Vagina (tissue), 2 donors: ENCODE data around the gene CDCA7L. TPM values are rescaled to one million over a fixed set of nuclear protein-coding genes. Genes with fewer than 3 reads are reported as not detected.

ENCODE experiments used
- DNase-seq, 2 donors: peaks; one replicate each; pipeline ENCODE4 v3.0.0-alpha.2; 2017; ENCODE audit errors: extremely low spot score in 2 of 2
- H3K27ac ChIP-seq: fragments of 200-600 bp; sonication (generic); one replicate; pipeline ENCODE4 v1.5.1; 2019
- H3K27me3 ChIP-seq: fragments of 200-600 bp; sonication (generic); one replicate; pipeline ENCODE4 v1.5.1; 2019
- H3K36me3 ChIP-seq, 2 donors: fragments of 200-600 bp; sonication (generic); one replicate each; pipeline ENCODE4 v1.5.1; 2017 to 2019
- H3K4me1 ChIP-seq: fragments of 200-600 bp; sonication (generic); one replicate; pipeline ENCODE4 v1.5.1; 2019
- H3K4me3 ChIP-seq, 2 donors: fragments of 200-600 bp; sonication (generic); 1 replicate in 1 of 2; 2 replicates in 1 of 2; pipeline ENCODE4 v1.5.1; 2016 to 2019
- H3K9me3 ChIP-seq: fragments of 200-600 bp; sonication (generic); one replicate; pipeline ENCODE4 v1.5.1; 2019
- POLR2A ChIP-seq, 2 donors: fragments of 450-650 bp; IDR thresholded peaks; one replicate each; pipeline ENCODE4 v1.6.1; 2017; ENCODE audit warnings: antibody characterized with exemption in 2 of 2, mild to moderate bottlenecking in 2 of 2, moderate library complexity in 2 of 2
- POLR2AphosphoS5 ChIP-seq, 2 donors: sonication (generic); formaldehyde crosslinking; IDR thresholded peaks; one replicate each; pipeline ENCODE4 v1.9.0; 2017; ENCODE audit warnings: antibody characterized with exemption in 2 of 2, mild to moderate bottlenecking in 2 of 2, low read depth in 1 of 2; ENCODE audit not compliant: insufficient read depth in 1 of 2
- intact Hi-C: fragments of 100-400 bp; cut with DNase I; formaldehyde crosslinking; loops from one replicate; pipeline ENCODE4 v1.15.1; 2023
- total RNA-seq: library from RNA; depleted of rRNA; stranded (reverse); fragments of >200 nt; gene quantifications from one replicate; pipeline ENCODE4 v1.2.3, GENCODE V29; 2016
- TF ChIP-seq, protein P1 (sequence below), 3 experiments: fragments of 450-650 bp in 2 of 3; fragments of 200-600 bp in 1 of 3; sonication (generic) in 1 of 3; IDR thresholded peaks; one replicate each; pipeline ENCODE4 v1.5.1; 2017 to 2019; ENCODE audit warnings: antibody characterized with exemption in 3 of 3, mild to moderate bottlenecking in 2 of 3, moderate library complexity in 2 of 3

The CDCA7L gene
- total RNA-seq, 1 donor from 2014 or later = 44.0 TPM

DNA sequence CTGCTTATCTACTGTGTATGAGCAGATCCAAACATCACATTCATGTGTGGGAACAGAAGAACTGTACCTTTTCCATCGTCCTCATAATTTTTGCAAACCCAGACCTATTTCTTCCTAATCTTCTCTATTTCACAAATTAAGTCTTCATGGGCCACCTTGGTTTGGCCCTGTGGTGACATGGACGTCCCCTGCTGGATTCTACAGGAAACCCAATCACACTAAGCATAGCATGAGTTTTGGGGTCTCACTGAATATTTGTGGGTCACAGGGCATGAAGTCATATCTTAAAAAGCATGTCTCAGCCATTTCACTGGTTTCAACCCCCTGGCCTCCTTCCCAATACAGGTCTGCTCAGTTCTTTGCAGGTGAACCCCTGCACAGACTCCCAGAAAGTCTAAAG, 35.8 kb upstream of the CDCA7L start:
- no peak for DNase-seq
- intact Hi-C loops = no loop called here
- H3K27me3 ChIP-seq = no peaks in the 10 kb centered on the region
- TF ChIP-seq POLR2AphosphoS5 (IDR thresholded peaks at IDR 0.05; ENCODE audit: insufficient read depth in 1 of 2, low read depth in 1 of 2) (no peak), POLR2A (IDR thresholded peaks at IDR 0.05) (no peak)
- TF ChIP-seq, protein P1, sequence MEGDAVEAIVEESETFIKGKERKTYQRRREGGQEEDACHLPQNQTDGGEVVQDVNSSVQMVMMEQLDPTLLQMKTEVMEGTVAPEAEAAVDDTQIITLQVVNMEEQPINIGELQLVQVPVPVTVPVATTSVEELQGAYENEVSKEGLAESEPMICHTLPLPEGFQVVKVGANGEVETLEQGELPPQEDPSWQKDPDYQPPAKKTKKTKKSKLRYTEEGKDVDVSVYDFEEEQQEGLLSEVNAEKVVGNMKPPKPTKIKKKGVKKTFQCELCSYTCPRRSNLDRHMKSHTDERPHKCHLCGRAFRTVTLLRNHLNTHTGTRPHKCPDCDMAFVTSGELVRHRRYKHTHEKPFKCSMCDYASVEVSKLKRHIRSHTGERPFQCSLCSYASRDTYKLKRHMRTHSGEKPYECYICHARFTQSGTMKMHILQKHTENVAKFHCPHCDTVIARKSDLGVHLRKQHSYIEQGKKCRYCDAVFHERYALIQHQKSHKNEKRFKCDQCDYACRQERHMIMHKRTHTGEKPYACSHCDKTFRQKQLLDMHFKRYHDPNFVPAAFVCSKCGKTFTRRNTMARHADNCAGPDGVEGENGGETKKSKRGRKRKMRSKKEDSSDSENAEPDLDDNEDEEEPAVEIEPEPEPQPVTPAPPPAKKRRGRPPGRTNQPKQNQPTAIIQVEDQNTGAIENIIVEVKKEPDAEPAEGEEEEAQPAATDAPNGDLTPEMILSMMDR (IDR thresholded peaks at IDR 0.05) = no peak
- no peaks in the 10 kb centered on the region for H3K9me3 ChIP-seq
- no peaks in the 10 kb centered on the region for H3K36me3 ChIP-seq
- no peak overlapping the region for H3K4me3 ChIP-seq
- H3K27ac ChIP-seq = no peak overlapping the region
- H3K4me1 ChIP-seq = no peaks in the 10 kb centered on the region

DNA sequence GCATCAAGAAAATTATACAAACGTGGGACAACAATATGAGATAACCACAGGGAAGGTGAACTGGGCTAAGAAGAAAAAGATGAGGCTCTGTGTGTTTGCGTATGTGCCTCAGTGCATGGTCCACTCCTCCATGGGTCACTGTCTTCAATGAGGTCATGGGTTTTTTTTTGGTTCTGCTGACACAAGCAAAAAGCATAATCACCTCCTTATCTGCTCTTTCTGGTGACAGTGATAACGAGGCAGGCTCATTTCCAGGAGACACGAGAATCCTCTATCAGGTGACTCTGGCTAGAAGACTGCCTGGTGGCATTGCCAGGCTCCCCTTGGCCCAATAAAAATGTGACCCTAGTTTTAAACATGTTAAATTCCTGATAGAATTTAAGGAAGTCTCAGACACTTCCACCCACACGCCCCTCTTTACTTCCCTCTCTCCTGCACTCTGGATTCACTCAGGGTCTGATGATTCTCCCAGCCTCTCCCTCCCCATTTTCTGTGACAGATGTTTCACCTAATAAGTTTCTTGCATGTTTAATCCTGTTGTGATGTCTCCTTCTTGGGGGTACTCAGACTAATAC, 35.3 kb upstream of the CDCA7L start:
- no peak for TF ChIP-seq POLR2AphosphoS5 (IDR thresholded peaks at IDR 0.05; ENCODE audit: insufficient read depth in 1 of 2, low read depth in 1 of 2)
- TF ChIP-seq, protein P1 (IDR thresholded peaks at IDR 0.05) = no peak
- no peak for TF ChIP-seq POLR2A (IDR thresholded peaks at IDR 0.05)
- Histone ChIP-seq H3K27ac (no peak overlapping the region), H3K9me3 (no peaks in the 10 kb centered on the region), H3K4me1 (no peaks in the 10 kb centered on the region), H3K4me3 (no peak overlapping the region), H3K27me3 (no peaks in the 10 kb centered on the region), H3K36me3 (no peaks in the 10 kb centered on the region)
- intact Hi-C loops = no loop called here
- DNase-seq = no peak

DNA sequence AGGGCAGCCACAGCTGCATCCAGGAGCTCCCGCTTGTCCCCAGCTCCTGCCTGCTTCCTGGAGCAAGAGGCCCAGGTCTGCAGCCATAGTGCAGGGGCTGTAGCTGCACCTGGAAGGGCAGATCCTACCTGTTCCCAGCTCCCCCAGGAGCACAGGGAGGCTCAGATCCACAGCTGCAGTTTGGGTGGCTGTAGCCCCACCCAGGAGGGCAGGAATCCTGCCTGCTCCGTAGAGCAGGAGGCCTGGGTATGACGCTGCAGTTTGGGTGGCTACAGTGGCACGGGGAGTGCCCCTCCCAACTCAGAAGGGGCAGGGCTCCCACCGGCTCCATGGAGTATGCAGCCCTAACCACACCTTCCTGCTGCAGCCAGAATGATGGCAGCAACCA, 26.7 kb upstream of the CDCA7L start:
- no peak for DNase-seq
- TF ChIP-seq POLR2AphosphoS5 (IDR thresholded peaks at IDR 0.05; ENCODE audit: insufficient read depth in 1 of 2, low read depth in 1 of 2) (no peak), POLR2A (IDR thresholded peaks at IDR 0.05) (no peak)
- TF ChIP-seq, protein P1 (IDR thresholded peaks at IDR 0.05) = no peak
- Histone ChIP-seq H3K36me3 (no peaks in the 10 kb centered on the region), H3K27me3 (no peaks in the 10 kb centered on the region), H3K4me3 (no peak overlapping the region), H3K4me1 (no peaks in the 10 kb centered on the region), H3K9me3 (no peaks in the 10 kb centered on the region), H3K27ac (no peak overlapping the region)
- intact Hi-C loops = no loop called here

DNA sequence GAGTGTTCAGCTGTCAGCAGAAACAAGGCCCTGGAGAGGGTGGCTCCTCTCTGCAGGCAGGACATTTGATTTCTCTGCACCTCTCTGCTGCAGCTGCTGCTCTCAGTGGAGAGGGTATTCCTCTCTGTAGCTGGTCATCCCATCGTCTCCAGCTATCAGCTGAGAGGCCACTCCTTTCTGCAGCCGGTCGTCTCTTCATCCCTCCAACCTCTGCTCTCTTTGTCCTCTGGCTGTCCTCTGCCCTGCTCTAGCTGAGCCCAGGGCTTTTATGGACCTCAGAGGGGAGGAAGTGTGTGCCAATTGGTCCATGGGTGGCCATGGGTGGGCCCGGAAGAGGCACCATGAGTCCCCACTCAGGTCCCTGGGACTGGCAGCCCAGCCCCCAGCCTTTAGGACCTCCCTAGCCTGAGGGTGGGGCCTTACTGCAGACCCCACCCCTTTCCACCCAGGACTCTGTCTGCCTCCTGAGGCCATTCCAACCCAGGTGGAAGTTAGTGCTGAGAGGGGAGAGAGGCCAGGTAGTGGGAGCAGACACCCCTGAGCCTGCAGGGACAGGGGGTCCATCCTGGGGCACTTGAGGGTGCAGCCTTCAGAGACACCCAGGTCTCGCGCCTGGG, 26.2 kb upstream of the CDCA7L start:
- Histone ChIP-seq H3K27me3 (no peaks in the 10 kb centered on the region), H3K4me1 (no peaks in the 10 kb centered on the region), H3K36me3 (no peaks in the 10 kb centered on the region), H3K4me3 (no peak overlapping the region), H3K27ac (no peak overlapping the region), H3K9me3 (no peaks in the 10 kb centered on the region)
- TF ChIP-seq POLR2A (IDR thresholded peaks at IDR 0.05) = no peak
- TF ChIP-seq POLR2AphosphoS5 (IDR thresholded peaks at IDR 0.05; ENCODE audit: insufficient read depth in 1 of 2, low read depth in 1 of 2) = no peak
- TF ChIP-seq, protein P1 (IDR thresholded peaks at IDR 0.05) = no peak
- intact Hi-C loops = no loop called here
- no peak for DNase-seq

DNA sequence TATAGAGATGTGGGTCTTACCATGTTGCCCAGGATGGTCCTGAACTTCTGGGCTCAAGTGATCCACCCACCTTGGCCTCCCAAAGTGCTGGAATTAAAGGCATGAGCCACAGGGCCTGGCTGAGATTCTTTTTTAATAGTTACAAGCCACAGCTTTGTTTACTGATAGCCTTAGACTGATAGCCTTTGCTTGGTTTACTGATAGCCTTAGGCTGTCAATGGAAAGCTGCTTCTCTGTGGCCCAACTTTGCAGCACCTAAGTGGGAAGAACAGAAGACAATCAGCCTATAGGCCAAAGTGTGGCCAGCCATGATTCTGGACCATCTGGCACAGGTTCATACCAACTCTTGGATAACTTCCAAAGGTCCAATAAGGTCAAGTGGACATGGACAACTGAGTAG, 24.1 kb upstream of the CDCA7L start:
- TF ChIP-seq POLR2AphosphoS5 (IDR thresholded peaks at IDR 0.05; ENCODE audit: insufficient read depth in 1 of 2, low read depth in 1 of 2) (no peak), POLR2A (IDR thresholded peaks at IDR 0.05) (no peak)
- TF ChIP-seq, protein P1 (IDR thresholded peaks at IDR 0.05) = no peak
- DNase-seq = no peak
- Histone ChIP-seq H3K4me3 (no peak overlapping the region), H3K27me3 (no peaks in the 10 kb centered on the region), H3K27ac (no peak overlapping the region), H3K9me3 (no peaks in the 10 kb centered on the region), H3K36me3 (no peaks in the 10 kb centered on the region), H3K4me1 (no peaks in the 10 kb centered on the region)
- intact Hi-C loops = no loop called here
